MCF 10A (cell line): Measurements from ENCODE around the gene GPR78. TPM values are rescaled to one million over a fixed set of nuclear protein-coding genes. Genes with fewer than 3 reads are reported as not detected.

Experiments used
- BruUV-seq: library from RNA; stranded (reverse); fragments of 400-500 nt; replicated peaks from 2 replicates; lab custom pipeline; 2021; lab: Mats Ljungman, UMichigan
- CTCF ChIA-PET: fragments of 300-600 bp; sonication (Branson Sonifier 250); formaldehyde crosslinking; extraction: SDS; loops from one replicate; lab custom pipeline; 2021; ENCODE audit warnings: antibody characterized with exemption, inconsistent platforms; lab: Yijun Ruan, JAX
- POLR2A ChIA-PET: fragments of 300-600, 350-650 bp; sonication (Branson Sonifier 250); formaldehyde crosslinking; extraction: SDS; loops from one replicate; lab custom pipeline; 2020; ENCODE audit warnings: antibody characterized with exemption, inconsistent platforms; lab: Yijun Ruan, JAX
- DNase-seq: peaks from one replicate; pipeline ENCODE4 v3.0.0-alpha.2; 2018; ENCODE audit not compliant: unreplicated experiment
- H3K27ac Mint-ChIP-seq: one replicate; pipeline ENCODE4 v1.8.0; 2022; ENCODE audit warnings: mild to moderate bottlenecking, low read depth, mixed read lengths; ENCODE audit not compliant: unreplicated experiment
- H3K27me3 Mint-ChIP-seq: one replicate; pipeline ENCODE4 v1.8.0; 2022; ENCODE audit warnings: mixed read lengths; ENCODE audit not compliant: insufficient read depth, unreplicated experiment
- H3K36me3 Mint-ChIP-seq: one replicate; pipeline ENCODE4 v1.8.0; 2022; ENCODE audit warnings: mild to moderate bottlenecking, moderate library complexity, mixed read lengths; ENCODE audit not compliant: insufficient read depth, unreplicated experiment
- H3K4me1 Mint-ChIP-seq: one replicate; pipeline ENCODE4 v1.8.0; 2022; ENCODE audit warnings: mixed read lengths; ENCODE audit not compliant: insufficient read depth, unreplicated experiment
- H3K4me3 Mint-ChIP-seq: one replicate; pipeline ENCODE4 v1.8.0; 2022; ENCODE audit warnings: mild to moderate bottlenecking, moderate library complexity, mixed read lengths; ENCODE audit not compliant: unreplicated experiment
- H3K9me3 Mint-ChIP-seq: one replicate; pipeline ENCODE4 v1.8.0; 2022; ENCODE audit warnings: mixed read lengths; ENCODE audit not compliant: unreplicated experiment
- intact Hi-C: fragments of 100-400 bp; cut with micrococcal nuclease; formaldehyde crosslinking; loops from 2 replicates; pipeline ENCODE4 v1.14.1; 2022
- total RNA-seq: library from RNA; stranded (reverse); gene quantifications from 2 replicates; pipeline ENCODE4 v1.2.3, GENCODE V29; 2022
- TF ChIP-seq, protein P1 (sequence below): fragments of 200-600 bp; IDR thresholded peaks from one replicate; pipeline ENCODE4 v1.8.0; 2022; ENCODE audit warnings: antibody characterized with exemption, mild to moderate bottlenecking; ENCODE audit not compliant: unreplicated experiment

GPR78 gene
- total RNA-seq, 1 experiment from 2014 or later = not detected

DNA sequence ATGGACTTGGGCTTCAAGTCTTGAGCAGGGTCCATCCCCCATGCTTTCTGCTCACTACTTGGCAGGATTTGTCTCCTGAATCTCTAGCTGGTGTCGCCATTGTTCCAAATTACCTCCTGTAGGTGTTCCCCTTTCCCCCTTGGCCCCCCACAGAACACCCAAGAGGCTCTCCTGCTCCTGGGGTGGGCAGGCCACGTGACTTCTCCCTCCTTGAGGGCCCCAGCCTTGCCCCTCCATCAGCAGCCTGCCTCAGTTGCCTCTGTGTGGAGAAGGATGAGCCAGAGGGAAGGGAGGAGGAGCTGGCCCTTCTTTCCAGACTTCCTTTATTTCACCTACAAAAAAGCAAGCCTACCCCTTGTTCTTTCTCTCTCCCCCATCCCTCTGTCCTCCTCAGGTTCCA, 1.8 kb downstream of the GPR78 start:
- intact Hi-C loops = no loop called here
- DNase-seq = no peak
- ChIA-PET CTCF (interaction anchor here (0.7 kb wide), 1 partner anchor 114 kb away, joined by 3 read pairs; no protein-coding TSS in a partner anchor), POLR2A (no interaction called here)
- Mint-ChIP-seq H3K36me3 (no peaks in the 10 kb centered on the region), H3K9me3 (no peaks in the 10 kb centered on the region), H3K4me3 (no peak overlapping the region), H3K4me1 (no peaks in the 10 kb centered on the region), H3K27ac (no peak overlapping the region), H3K27me3 (peaks cover 60% of the 10 kb centered on the region)
- no TSS peak for BruUV-seq
- TF ChIP-seq, protein P1, sequence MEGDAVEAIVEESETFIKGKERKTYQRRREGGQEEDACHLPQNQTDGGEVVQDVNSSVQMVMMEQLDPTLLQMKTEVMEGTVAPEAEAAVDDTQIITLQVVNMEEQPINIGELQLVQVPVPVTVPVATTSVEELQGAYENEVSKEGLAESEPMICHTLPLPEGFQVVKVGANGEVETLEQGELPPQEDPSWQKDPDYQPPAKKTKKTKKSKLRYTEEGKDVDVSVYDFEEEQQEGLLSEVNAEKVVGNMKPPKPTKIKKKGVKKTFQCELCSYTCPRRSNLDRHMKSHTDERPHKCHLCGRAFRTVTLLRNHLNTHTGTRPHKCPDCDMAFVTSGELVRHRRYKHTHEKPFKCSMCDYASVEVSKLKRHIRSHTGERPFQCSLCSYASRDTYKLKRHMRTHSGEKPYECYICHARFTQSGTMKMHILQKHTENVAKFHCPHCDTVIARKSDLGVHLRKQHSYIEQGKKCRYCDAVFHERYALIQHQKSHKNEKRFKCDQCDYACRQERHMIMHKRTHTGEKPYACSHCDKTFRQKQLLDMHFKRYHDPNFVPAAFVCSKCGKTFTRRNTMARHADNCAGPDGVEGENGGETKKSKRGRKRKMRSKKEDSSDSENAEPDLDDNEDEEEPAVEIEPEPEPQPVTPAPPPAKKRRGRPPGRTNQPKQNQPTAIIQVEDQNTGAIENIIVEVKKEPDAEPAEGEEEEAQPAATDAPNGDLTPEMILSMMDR = no peak

GRCh38 chr4:8582436-8582835, 2.2 kb downstream of the GPR78 start:
- no peaks in the 10 kb centered on the region for H3K4me1 Mint-ChIP-seq
- TF ChIP-seq, protein P1 = no peak
- H3K4me3 Mint-ChIP-seq = no peak overlapping the region
- POLR2A ChIA-PET = no interaction called here
- no peaks in the 10 kb centered on the region for H3K36me3 Mint-ChIP-seq
- BruUV-seq = no TSS peak
- DNase-seq = no peak
- no peak overlapping the region for H3K27ac Mint-ChIP-seq
- intact Hi-C loops = no loop called here
- CTCF ChIA-PET = interaction anchor here (0.7 kb wide), 1 partner anchor 115 kb away, joined by 3 read pairs; no protein-coding TSS in a partner anchor
- H3K27me3 Mint-ChIP-seq = peaks cover 58% of the 10 kb centered on the region
- H3K9me3 Mint-ChIP-seq = no peaks in the 10 kb centered on the region

DNA sequence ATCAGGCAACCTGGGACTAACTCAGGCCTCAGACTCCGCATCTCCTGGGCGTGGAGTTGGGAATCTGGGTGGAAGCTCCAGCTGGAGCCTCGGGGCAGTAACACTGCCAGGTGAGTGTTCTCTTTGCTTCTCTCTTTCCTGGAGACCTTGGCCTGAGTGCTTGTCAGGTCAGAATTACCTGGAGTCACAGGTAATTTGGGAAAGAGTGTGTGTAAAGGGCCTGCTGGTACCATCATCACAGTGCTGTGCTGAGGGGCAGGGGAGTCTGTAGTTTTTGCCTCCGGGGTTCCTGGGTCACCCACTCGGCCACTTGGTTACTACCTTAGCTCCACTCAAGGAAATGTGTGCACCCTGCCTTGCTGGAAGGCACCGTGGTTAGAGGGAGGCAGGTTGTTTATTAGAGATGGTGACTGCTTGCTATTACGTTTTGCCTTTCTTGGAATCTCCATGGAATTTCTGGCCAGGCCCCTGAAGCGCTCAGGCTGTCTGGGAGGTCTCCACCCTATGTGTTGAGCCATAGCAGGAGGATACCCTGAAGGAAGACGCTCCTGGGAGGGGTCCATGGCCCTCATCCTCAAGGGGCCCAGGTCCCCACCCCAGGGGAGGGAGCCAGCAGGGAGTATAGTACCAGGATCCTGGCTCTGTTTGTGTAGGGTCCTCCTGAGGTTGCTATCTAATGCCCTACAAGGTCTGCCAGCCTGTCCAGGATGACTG, 2.9 kb downstream of the GPR78 start:
- no peak for DNase-seq
- Mint-ChIP-seq H3K4me3 (no peak overlapping the region), H3K27ac (no peak overlapping the region), H3K36me3 (no peaks in the 10 kb centered on the region), H3K4me1 (no peaks in the 10 kb centered on the region), H3K27me3 (peaks cover 56% of the 10 kb centered on the region), H3K9me3 (no peaks in the 10 kb centered on the region)
- TF ChIP-seq, protein P1 = no peak
- ChIA-PET POLR2A (interaction anchor here (0.6 kb wide), 1 partner anchor 10 kb away, joined by 3 read pairs; no protein-coding TSS in a partner anchor), CTCF (interaction anchor here (1.1 kb wide), 1 partner anchor 12 kb away, joined by 3 read pairs; no protein-coding TSS in a partner anchor)
- no TSS peak for BruUV-seq
- intact Hi-C loops = no loop called here

DNA sequence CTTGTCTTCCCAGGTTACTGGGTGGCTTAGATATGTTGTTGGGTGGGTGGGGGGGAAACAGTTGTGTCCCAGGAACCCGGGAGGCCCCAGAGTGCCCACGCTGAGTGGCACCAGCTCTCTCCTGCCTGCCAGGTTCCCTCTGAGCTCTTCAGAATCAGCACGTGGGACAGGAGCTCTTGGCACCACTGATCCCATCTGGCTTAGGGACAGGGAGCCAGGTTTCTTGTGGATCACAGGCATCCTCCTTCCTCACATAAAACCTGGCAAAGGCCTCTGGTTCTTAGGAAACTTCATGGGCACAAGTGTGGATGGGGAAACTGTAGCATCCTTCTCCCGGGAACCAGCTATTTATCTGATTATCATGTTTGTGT, 3.4 kb downstream of the GPR78 start:
- Mint-ChIP-seq H3K36me3 (no peaks in the 10 kb centered on the region), H3K27ac (no peak overlapping the region), H3K4me1 (no peaks in the 10 kb centered on the region), H3K27me3 (peaks cover 55% of the 10 kb centered on the region), H3K9me3 (no peaks in the 10 kb centered on the region), H3K4me3 (no peak overlapping the region)
- ChIA-PET POLR2A (no interaction called here), CTCF (interaction anchor here (1.1 kb wide), 1 partner anchor 11 kb away, joined by 3 read pairs; no protein-coding TSS in a partner anchor)
- DNase-seq = no peak
- intact Hi-C loops = loop anchor here (2.0 kb wide), 1 partner anchor 115 kb away; no protein-coding TSS in a partner anchor
- TF ChIP-seq, protein P1 = no peak
- BruUV-seq = no TSS peak
